HepG2 (cell line): ENCODE data around the gene PKP4.

Experiments
- ARHGAP35 ChIP-seq: sonication (generic); formaldehyde crosslinking; IDR thresholded peaks from 2 replicates; pipeline ENCODE4 v1.9.0; 2022; ENCODE audit warnings: mild to moderate bottlenecking, inconsistent platforms, moderate library complexity, missing genetic modification reagents, borderline replicate concordance
- ASH2L ChIP-seq: fragments of 300-600, 200-600 bp; sonication (generic); IDR thresholded peaks from 2 replicates; pipeline ENCODE4 v1.7.0; 2017; ENCODE audit warnings: low read depth, mild to moderate bottlenecking, moderate library complexity, mixed read lengths, low read length; ENCODE audit not compliant: insufficient read length
- DRAP1 ChIP-seq: IDR thresholded peaks from 2 replicates; pipeline ENCODE4 v1.6.1; 2016; ENCODE audit warnings: missing genetic modification reagents, missing compliant biosample characterization
- ERF ChIP-seq: IDR thresholded peaks from 2 replicates; pipeline ENCODE4 v1.6.1; 2018; ENCODE audit warnings: missing biosample characterization, missing genetic modification reagents
- POLR2A ChIP-seq, 2 experiments: IDR thresholded peaks; 2 replicates each; pipeline ENCODE4 v1.6.1; 2011; ENCODE audit warnings: low read depth in 2 of 2, low read length in 2 of 2, mild to moderate bottlenecking in 1 of 2, moderate library complexity in 1 of 2; ENCODE audit not compliant: insufficient read depth in 1 of 2
- TAF15 ChIP-seq: fragments of 200-400 bp; formaldehyde crosslinking; IDR thresholded peaks from one replicate; pipeline ENCODE4 v1.6.1; 2018; ENCODE audit warnings: mild to moderate bottlenecking, low read depth, low read length; ENCODE audit not compliant: poor library complexity, severe bottlenecking
- TCF7L2 ChIP-seq: IDR thresholded peaks from 2 replicates; pipeline ENCODE4 v1.6.1; 2011; ENCODE audit warnings: mild to moderate bottlenecking, low read depth, low read length, moderate library complexity
- ZNF274 ChIP-seq: sonication (generic); formaldehyde crosslinking; IDR thresholded peaks from 2 replicates; pipeline ENCODE4 v1.5.1; 2020; ENCODE audit warnings: mild to moderate bottlenecking, missing genetic modification reagents
- ZNF34 ChIP-seq: sonication (generic); formaldehyde crosslinking; IDR thresholded peaks from 2 replicates; pipeline ENCODE4 v1.4.0; 2020; ENCODE audit warnings: mild to moderate bottlenecking, missing genetic modification reagents, borderline replicate concordance
- ZNF430 ChIP-seq: sonication (generic); formaldehyde crosslinking; IDR thresholded peaks from 2 replicates; pipeline ENCODE4 v1.9.0; 2021; ENCODE audit warnings: mild to moderate bottlenecking, missing genetic modification reagents

GRCh38 chr2:158481116-158481515 is 24.4 kb downstream of the PKP4 start:
- TF ChIP-seq TAF15, result no peak
- TF ChIP-seq ZNF430 (CRISPR knock-in tag), result no peak
- no peak for TF ChIP-seq POLR2A (IDR thresholded peaks at IDR 0.05; ENCODE audit: insufficient read depth in 1 of 2, low read depth in 2 of 2, low read length in 2 of 2)
- TF ChIP-seq TCF7L2, result no peak
- TF ChIP-seq ARHGAP35, result no peak
- no peak for TF ChIP-seq ASH2L
- no peak for TF ChIP-seq DRAP1
- no peak for TF ChIP-seq ZNF274 (CRISPR knock-in tag)
- TF ChIP-seq ZNF34 (CRISPR knock-in tag), result no peak
- no peak for TF ChIP-seq ERF (CRISPR knock-in tag)
